Stimulated activated CD4-positive, alpha-beta T cell treated with anti-CD3 and anti-CD28 coated beads, Interleukin-1b, Interleukin-23, amount 100 ng/mL, for 1 hour (primary cell): ENCODE results near the gene TMEM158.
A peak's percentile ranks its signal among the peaks of the same experiment; 100 is the strongest.

ENCODE experiments used
- DNase-seq, 2 donors: peaks; one replicate each; pipeline ENCODE4 v3.0.0-alpha.2; 2020; ENCODE audit warnings: low read depth in 2 of 2

The TMEM158 gene

DNA sequence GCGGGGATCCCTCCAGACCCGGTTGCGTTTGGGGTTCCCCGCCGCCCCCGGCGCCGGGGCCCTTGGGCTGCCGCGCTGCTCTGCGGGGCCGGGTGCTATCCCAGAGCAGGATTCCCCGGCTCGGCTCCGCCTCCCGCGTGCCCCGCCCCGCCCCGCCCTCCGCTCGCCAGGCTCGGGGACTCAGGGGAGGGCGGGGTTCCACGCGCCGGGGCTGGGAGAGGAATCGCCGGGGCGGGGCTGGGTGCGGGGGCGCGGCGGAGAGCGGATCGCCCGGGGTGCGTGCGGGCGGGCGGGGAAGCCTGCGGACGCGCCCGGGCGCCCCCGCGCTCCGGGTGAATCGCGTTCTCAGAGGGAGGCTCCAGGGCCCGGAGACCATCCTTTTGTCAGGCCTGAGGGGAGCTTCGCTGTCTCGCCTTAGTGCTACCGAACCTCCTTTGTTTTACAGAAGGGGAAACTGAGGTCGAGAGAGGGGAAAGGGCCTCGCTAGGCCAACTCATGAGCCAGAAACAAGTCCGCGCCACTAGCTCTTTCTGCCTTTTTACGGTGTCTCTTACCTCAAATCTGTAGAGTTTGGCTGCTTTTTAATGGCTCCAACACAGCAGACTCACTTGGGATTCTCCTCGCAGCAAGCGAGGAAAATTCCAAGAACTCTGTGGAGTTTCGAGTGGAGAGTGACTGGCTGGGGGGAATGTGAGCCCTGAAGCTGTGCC, at the start of gene TMEM158:
Gene TMEM158 (minus strand): TSS at position 82 of the 710 bp plus-strand sequence. CDS start 260 bp downstream, outside the sequence.
- peak; percentile 29 to 82 for DNase-seq

DNA sequence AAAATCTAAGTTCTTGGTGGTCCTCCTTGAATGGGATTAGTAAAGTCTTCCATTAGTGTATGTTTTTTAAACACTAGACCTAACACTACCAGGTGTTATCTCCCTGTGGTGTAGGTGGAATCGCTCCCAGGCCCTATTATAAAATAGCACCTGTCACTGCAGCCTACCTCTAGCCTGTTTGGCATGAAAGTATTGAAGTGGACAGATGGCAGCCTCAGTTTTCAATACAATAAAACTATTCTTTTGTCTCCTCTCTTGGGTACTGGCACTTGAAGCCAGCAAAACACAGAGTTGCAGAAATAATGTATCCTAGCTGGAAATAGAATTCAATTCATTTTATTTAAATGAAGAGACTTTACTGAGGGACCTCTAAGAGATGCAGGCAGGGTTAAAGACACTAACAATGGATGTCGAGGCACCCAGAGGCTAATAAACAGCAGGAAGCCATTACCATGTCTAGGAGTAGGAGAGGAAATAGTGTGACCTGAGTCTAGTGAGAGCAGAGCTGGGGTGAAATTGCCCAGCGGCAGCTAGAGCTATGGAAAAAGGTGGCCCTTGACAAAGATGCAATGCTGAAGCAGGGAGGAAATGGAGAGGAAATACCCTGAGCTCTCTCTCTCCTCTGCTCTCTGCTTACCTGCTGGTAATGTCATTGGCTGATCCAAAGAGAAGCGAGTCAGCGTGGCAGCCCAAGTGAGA, 49.1 kb upstream of the TMEM158 start:
- no peak for DNase-seq

DNA sequence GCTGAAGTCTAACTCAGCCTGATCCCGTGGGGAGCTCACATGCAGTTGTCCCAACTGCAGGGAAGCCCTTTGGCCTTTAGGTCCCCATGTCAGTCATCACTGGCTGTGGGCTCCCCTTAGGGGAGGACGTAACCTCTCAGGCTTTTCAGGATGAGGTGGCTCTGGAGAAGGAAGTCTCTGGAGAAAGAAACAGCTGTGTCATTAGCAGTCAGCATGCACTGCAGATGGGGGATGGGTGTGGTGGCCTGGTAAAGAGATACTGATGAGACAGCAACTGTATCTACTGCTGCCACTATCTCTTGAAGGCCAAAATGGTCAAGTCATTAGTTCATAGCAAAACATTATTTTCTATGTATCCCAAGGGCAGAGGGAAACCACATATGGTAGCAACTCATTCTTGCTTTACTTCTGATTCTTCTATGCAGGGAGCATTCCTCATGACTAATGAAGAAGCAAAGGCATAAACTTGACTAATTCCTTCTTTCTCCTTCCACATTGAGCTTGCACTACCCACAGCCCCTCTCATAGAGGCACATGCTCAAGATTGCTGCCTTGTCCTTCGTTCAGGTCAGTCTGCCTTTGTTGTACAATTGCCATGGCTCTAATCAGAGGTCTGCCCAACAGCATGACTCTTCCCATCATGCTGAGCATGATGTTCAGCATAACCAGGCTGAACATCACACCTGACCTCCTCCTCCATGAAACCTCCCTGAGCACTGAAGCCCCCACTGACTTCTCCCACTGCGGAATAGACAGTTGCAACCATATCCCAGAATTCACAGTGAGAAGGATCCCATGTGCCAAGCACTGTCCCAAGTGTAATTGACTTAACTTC, 47.8 kb upstream of the TMEM158 start:
- DNase-seq = no peak

DNA sequence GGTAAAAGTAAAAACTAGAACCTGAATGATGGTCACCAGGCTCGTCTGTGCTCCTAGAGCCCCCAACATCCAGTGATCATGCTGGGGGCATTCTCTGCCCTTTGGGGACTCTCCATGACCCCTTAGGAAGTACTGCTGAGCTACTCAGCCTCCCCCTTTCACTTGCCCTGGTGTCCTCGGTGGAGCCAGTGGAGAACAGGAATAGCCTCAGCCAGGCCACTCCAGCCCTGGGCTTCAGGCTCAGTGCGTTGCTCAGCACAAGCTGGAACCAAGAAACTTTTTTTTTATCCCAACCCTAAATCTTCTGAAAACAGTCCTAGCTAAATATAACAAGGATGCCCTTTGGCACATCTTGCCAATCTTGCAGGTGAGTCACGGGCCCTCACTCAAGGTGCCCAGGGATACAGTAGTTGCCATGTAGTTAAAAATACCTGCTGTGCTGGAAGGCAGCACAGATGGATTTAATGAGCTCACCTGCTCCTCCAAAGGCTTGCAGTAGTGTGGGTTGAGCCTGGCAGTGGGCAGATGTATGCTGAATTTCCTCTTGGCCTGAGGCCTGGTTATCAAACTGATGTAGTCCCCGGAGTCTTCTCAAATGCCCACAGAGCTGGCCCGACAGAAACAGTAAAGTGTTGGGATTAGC, 46.9 kb upstream of the TMEM158 start:
- no peak for DNase-seq

DNA sequence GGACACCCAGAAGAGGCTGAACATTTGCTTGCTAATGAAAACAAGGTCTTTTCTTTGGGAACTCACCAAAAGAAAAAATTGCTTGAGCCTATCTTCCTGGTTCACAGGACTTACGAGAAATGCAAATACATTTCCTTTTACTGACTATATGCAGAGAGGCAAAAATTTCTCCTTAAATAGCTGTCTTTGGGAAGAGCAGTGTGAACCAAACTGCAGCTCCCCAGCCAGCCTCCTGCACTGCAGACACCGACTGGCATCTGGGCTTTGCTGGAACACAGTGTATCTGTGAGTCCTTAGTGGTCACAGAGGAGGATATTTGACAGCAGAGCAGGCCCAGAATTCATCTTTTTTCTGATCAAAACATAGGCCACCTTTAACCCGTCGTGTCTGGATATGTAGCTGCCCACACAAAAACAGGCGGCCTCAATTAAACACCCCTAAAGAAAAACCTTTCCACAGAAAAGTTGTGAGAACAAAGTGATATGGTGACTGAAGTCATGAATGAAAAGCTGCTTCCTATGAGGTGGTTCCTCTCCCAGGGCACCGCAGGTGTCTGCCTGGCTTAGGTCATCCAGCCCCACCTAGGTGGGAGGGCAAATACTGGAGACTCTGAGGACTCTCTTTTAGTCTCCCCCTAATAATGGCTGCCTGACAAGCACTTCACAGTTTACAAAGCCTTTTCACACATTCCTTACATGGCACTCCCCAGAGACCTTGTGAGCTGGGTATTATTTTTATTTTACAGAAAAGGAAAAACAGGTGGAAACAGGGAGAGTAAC, 46.1 kb upstream of the TMEM158 start:
- DNase-seq = no peak

DNA sequence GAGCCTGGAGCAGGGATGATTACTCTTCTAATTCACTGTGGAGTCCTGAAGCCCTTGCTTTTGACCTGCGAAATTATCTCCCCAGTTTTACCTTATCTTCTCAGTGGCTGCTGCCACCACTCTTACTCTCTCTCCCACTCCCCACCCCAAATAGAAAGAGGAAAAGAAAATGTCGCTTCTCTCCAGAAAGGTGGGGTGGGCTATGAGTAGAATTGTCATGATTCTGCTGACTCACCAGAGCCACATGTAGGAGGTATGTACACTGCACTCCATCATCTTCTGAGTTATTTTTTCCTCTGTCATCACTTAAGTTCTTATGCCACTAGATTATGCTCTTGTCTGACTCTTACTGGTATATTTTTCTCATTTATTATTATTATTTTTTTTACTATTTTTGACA, 43.9 kb upstream of the TMEM158 start:
- DNase-seq = no peak

DNA sequence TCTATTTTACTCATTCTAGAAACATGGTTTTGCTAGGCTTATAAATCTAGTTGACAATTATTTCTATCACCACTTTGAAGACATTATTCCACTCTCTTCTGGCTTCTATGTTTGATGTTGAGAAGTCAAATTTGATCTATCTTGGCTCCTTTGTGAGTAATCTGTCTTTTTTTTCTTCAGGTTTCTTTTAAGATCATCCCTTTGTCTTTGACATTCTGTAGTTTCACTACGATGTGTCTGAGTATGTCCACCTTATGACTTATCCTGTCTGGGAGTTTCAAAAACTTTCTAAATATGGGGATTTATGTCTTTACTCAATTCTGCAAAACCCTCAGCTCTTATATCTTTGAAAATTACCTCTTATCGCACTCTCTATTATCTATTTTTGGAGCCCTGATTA, 41.0 kb upstream of the TMEM158 start:
- DNase-seq = no peak

DNA sequence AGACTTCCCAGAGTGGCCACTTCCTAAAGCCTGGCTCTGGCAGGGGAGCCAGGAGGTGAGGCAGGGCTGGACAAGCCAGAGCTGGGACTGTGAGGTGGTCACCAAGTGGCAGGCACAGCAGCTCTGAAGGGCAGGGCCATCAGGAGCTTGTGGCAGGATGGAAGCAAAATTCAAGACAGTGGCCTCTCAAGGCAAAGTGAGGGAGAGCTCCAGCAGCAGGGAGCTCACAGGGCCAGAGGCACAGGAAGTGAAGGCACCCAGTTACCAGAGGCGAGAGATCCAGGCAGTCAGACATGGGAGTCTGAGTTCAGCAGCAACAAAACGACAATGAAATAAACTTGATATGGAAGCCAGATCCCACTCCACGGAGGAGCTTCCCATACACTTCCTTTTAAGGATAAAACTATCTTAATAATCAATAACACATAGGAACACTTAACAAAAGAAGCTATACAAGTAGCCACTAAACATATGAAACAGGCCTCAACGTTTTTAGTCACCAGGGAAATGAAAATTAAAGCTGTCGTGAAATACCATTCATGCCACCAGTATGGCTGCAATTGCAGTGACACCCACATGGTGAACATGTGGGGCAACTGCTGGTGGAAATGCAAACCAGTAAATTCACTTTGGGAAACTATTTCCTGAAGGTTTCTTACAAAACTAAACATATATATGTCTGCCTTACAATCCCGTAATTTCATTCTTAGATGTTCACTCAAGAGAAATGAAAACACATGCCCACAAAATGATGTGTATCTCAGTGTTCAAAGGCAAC, 35.4 kb upstream of the TMEM158 start:
- DNase-seq = no peak

DNA sequence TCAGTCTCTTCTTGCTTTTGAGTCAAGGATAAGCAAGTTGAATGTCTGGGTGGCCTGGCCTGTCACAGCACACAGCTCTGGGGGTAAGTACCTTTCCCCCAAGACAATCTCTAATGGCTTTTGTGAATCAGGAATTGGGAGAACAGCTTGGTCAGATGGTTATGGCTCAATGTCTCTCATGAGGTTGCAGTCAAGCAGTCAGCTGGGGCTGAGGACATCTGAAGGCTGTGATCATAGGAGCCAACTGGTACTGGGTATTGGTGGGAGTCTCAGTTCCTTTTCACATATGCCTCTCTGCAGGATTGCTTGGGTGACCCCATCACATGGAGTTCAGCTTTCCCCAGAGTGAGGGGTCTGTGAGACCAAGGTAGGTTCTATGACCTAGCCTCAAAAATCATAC, 33.0 kb upstream of the TMEM158 start:
- no peak for DNase-seq

DNA sequence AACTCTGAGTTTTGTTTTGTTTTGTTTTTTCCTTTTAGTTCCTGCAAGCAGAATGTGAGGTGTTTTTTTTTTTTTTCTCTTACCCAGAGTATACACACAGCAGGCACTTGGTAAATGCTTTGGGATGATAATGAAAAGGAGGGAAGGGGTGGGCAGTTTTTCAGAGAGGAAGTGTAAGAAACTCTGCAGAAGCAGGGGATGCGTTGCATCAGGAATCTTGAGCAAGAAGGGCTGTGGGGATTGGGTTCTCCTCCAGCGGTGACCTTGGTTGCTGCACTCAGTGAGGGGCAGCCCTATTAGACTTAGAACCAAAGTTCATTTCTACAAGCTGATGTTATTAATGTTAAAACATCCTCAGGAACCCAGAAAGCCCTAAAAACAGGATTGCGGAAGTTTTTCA, 32.2 kb upstream of the TMEM158 start:
- DNase-seq = no peak

DNA sequence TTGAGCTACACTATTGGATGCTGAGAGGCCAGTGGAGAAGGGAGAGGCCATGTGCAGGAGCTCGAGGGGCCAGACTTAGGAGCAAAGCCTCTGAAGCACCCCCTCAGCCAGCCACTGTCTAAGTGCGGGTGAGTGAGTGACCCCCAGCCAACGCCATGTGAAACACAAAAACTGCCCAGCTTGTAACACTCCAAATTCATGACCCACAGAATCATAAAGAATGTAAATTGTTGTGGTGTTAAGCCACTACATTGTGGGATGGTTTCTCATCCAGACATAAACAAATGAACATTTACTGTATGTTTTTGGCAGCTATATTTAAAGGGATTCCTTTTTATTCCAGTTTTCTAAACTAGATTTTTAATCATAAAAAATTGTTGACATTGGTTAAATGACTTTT, 27.2 kb upstream of the TMEM158 start:
- no peak for DNase-seq

DNA sequence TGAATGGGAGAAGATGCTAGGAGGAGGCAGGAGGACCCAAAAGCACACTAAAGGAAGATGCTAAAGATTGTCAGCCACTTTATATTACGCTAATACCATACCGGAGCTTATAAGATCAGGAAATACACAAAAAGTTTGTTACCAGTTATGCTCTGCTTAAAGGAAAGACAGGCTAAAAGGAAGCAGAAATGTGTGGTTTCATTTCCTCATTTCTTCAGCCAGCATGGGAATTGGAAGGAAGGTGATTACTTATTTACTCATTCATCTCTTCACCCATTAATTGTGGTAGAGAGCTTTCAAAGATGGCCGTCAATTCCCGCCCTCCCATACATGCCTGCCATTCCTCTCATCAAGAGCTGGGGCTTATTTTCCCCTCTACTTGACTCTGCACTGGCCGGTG, 26.7 kb upstream of the TMEM158 start:
- DNase-seq = no peak

DNA sequence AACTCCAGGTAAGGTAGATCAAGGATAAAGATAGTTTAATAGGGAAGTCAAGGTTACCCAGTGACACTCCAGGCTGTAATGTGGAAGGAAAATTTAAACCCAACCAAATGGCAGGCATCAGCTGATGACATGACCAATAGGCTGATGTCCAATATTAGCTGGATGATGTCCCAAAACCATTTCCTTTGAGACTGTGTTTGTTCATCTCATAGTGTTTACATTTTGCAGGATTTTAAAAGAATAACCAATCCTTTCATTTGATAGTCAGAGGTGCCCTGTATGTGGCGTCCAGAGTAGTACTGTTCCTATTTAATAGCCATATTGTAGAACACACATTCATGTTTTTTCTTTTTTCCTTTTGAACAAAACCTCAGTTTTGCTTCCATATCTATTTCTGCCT, 23.3 kb upstream of the TMEM158 start:
- no peak for DNase-seq

DNA sequence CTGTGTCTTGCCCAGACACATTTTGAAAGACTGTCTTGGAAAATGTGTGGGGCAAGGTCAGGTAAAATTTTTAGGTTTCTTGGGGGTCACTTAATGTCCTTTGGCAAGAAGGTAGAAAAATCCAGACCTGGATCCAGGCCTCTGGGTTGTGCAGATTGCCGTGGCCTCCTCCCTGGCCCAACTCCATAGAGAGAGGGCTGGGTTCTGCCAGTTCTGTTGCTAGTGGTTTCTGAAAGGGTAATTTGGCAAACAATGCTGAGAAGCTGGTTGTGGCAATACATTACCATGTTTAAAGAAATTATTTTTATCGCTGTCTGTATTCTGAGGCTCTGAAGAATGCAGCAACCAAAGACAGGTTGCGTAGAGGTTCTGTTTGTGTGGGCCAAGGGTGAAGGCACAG, 20.2 kb upstream of the TMEM158 start:
- DNase-seq = no peak

DNA sequence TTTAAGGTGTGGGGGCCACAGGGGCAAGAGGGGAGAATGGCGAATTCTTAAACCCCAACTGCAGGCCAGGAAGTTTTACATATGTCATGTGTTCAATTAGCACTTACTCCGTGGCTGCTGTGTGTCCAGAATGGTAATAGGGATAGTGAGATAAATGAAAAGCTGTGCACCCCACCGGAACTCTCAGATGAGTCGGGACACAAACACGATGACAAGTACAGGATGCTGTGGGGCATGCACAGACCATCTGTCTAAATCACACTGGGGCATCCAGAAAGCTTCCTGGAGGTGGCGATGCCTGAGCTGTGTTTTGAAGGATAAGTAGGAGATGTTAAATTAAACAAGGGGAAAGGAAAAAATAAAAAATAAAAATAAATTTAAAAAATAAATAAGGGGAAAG, 18.3 kb upstream of the TMEM158 start:
- no peak for DNase-seq

DNA sequence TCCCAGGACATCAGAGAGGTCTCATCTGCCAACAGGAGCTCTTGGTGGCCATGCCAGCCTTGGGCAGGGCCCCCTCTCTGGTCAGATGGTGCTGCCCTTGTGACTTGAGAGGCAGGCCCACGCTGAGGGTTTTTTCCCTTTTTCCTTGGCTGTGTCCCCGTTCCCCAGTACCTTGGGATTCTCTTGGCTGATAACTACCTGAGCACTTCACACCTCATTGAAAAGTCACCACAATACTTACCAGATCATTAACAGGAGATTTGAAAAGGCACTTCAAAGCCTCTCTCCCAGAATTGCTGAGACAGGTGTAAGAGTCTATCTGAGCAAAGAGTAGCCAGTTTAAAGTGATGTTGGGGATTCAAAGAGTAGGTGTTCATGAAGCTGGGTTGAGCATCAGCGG, 15.1 kb upstream of the TMEM158 start:
- no peak for DNase-seq

DNA sequence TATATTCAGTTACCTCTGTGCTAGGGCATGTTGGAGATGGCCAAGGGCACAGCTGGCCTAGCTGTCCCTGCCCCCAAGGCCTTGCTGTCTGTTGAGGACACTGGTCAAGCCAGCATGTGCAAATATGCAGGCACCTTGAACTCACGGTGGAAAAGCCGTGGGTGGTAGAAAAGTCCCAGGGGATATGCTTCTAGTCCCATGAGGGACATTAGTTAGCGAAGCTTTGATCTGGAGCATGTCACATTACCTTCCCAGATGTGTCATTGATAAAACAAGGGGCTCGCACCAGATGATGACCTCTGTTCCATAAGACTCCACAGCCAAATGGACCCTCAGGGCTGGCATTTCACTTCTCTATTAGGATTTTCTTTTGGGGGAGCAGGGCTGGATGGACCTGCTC, 14.2 kb upstream of the TMEM158 start:
- DNase-seq = no peak

DNA sequence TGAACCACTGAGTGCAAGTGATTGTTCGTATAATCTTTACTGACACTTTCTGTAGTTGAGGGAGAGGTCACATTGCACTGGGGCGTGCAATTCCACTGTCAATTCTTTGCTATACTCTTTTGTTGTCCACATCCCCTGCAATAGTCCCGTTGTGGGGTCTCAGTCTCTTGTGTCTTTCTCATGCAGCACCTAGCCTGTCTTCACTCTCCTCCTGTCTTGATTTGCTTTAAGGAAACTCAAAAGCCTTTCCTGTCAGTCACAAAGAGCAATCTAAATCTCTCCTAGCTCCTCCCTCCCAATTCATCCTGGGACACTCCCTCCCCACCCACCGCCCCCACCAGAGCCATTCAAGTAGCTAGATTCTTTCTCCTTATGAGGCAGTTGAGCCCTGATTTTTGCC, 13.2 kb upstream of the TMEM158 start:
- DNase-seq = no peak

DNA sequence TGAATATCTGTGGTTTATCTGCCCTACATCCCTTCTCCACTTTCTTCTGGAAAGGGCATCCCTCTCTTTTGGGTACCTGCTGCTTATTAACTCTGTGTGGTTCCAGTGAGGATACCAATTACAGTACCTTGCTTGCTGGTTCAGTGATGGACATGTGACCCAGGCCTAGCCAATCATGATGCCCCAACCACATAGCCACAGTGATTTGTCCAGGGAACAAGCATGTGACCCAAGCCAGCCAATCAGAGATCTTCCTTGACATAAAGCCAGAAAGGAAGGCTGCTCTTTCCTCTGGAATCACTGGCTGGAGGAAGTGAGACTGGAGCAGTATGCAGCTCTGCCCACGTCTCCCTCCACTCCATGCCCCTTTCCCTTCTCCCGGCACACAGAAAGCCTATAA, 10.9 kb upstream of the TMEM158 start:
- no peak for DNase-seq

DNA sequence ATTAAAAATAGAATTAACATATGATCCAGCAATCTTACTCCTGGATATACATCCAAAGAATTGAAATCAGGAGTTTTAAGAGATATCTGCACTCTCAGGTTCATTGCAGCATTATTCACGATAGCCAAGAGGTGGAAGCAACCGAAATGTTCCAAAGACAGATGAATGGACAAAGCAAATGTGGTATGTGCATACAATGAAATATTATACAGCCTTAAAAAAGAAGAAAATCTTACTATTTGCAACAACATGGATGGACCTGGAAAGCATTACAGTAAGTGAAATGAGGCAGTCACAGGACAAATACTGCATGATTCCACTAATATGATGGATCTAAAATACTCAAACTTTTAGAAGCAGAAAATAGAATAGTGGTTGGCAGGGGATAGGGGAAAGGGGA, 9.3 kb upstream of the TMEM158 start:
- DNase-seq = no peak

DNA sequence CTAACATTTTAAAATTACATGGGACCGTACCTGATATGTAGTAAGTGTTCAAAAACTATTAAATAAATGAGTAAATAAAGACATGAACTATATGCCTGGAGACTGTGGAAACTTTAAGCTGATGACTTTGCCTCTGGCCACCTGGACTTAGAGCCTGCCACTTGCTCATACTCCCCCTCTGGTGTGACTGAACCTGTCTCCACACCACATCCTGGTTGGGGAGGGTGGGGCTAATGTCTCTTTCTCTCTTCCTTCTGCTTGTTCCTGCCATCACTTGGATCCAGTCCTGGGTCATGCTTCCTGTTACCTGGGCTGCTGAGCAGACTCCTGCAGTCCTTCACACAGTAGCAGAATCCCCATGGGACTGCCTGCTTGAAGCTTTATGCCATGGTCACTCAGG, 8.2 kb upstream of the TMEM158 start:
- no peak for DNase-seq
